K562 (cell line): ENCODE data around the gene SLFN5. TPM values are rescaled to one million over a fixed set of nuclear protein-coding genes. Genes with fewer than 3 reads are reported as not detected.

Experiments used
- ATAC-seq: fragments of 200-7000 bp; cut with Tn5 transposase; 3 replicates; pipeline ENCODE4 v1.9.1; 2020; ENCODE audit warnings: moderate library complexity
- BruUV-seq: library from RNA; stranded (reverse); fragments of 400-500 nt; replicated peaks from 2 replicates; lab custom pipeline; 2021; lab: Mats Ljungman, UMichigan
- CTCF ChIA-PET: fragments of 300-600 bp; formaldehyde crosslinking; extraction: SDS; loops from one replicate; lab custom pipeline; 2021; ENCODE audit warnings: low intra/inter-chr PET ratio; lab: Yijun Ruan, JAX
- POLR2A ChIA-PET: fragments of 300-600, 350-650 bp; sonication (Branson Sonifier 250); formaldehyde crosslinking; extraction: SDS; loops from one replicate; lab custom pipeline; 2021; ENCODE audit warnings: antibody characterized with exemption, inconsistent platforms; lab: Yijun Ruan, JAX
- DNase-seq, 4 experiments: peaks; one replicate each; pipeline versions ENCODE4 v3.0.0 to v3.0.0-alpha.2; 2011 to 2018; ENCODE audit warnings: low spot score in 3 of 4, mixed read lengths in 3 of 4; ENCODE audit errors: extremely low read depth in 1 of 4
- FAIRE-seq: peaks from 2 replicates; lab custom pipeline; 2011; peaks lifted over from hg19 to GRCh38; lab: Jason Lieb, UNC
- H2AFZ ChIP-seq: 2 replicates; pipeline ENCODE4 v1.6.0; 2011; ENCODE audit warnings: low read depth, low read length, control low read depth, inconsistent platforms
- H3K27ac ChIP-seq: fragments of 200-600 bp; 3 replicates; pipeline ENCODE4 v1.8.0; 2011; ENCODE audit warnings: low read depth, mild to moderate bottlenecking, control low read depth, inconsistent platforms, low read length, moderate library complexity, mixed read lengths; ENCODE audit errors: extremely low read depth
- H3K27me3 ChIP-seq, 2 experiments: fragments of 300-600 bp in 1 of 2; 2 replicates in 1 of 2; 3 replicates in 1 of 2; pipeline versions ENCODE4 v1.6.0 to v1.8.0; 2011; ENCODE audit warnings: inconsistent platforms in 2 of 2, low read length in 2 of 2, mild to moderate bottlenecking in 1 of 2, mixed read lengths in 1 of 2, moderate library complexity in 1 of 2; ENCODE audit not compliant: control insufficient read depth in 2 of 2, insufficient read depth in 2 of 2
- H3K36me3 ChIP-seq: fragments of 300-600 bp; 3 replicates; pipeline ENCODE4 v1.8.0; 2011; ENCODE audit warnings: mild to moderate bottlenecking, low read length, inconsistent platforms; ENCODE audit not compliant: control insufficient read depth, insufficient read depth
- H3K4me1 ChIP-seq, 2 experiments: fragments of 200-600 bp in 1 of 2; replicated peaks in 1 of 2; 2 replicates in 1 of 2; 3 replicates in 1 of 2; pipeline versions ENCODE4 v1.5.1 to v1.8.0; 2011; ENCODE audit warnings: inconsistent platforms in 2 of 2, low read length in 2 of 2, mild to moderate bottlenecking in 1 of 2, mixed read lengths in 1 of 2, moderate library complexity in 1 of 2; ENCODE audit not compliant: control insufficient read depth in 2 of 2, insufficient read depth in 2 of 2
- H3K4me2 ChIP-seq: 2 replicates; pipeline ENCODE4 v1.6.1; 2011; ENCODE audit warnings: low read length, control low read depth, inconsistent platforms, mixed read lengths; ENCODE audit not compliant: insufficient read depth
- H3K4me3 ChIP-seq: fragments of 200-600 bp; sonication (generic), shearing (Covaris generic); 2 replicates; pipeline ENCODE4 v1.5.1; 2016; ENCODE audit warnings: control low read depth, inconsistent platforms
- H3K79me2 ChIP-seq: fragments of 200-600 bp; 3 replicates; pipeline ENCODE4 v1.8.0; 2011; ENCODE audit warnings: low read length, inconsistent platforms; ENCODE audit not compliant: control insufficient read depth, insufficient read depth
- H3K9ac ChIP-seq, 2 experiments: 2 replicates each; pipeline versions ENCODE4 v1.6.0 to v1.6.1; 2011; ENCODE audit warnings: low read depth in 2 of 2, low read length in 2 of 2, control low read depth in 1 of 2, inconsistent platforms in 1 of 2, mild to moderate bottlenecking in 1 of 2, mixed read lengths in 1 of 2; ENCODE audit not compliant: insufficient read depth in 1 of 2
- H3K9me1 ChIP-seq: one replicate; pipeline ENCODE4 v1.6.0; 2011; ENCODE audit warnings: inconsistent platforms, mild to moderate bottlenecking, low read length, moderate library complexity; ENCODE audit not compliant: control insufficient read depth, insufficient read depth
- H3K9me3 ChIP-seq: replicated peaks from 2 replicates; pipeline ENCODE4 v1.5.1; 2011; ENCODE audit warnings: low read depth, low read length, inconsistent platforms; ENCODE audit not compliant: control insufficient read depth, insufficient read depth
- H4K20me1 ChIP-seq: replicated peaks from 2 replicates; pipeline ENCODE4 v1.6.1; 2011; ENCODE audit warnings: low read length, inconsistent platforms, mixed read lengths; ENCODE audit not compliant: control insufficient read depth, insufficient read depth
- BCL6 ChIP-seq: fragments of 250-450 bp; sonication (Bioruptor Pico); IDR thresholded peaks from 2 replicates; pipeline ENCODE4 v1.4.0; 2020
- EWSR1 ChIP-seq: fragments of 450-650 bp; IDR thresholded peaks from 2 replicates; pipeline ENCODE4 v1.6.1; 2018; ENCODE audit warnings: borderline replicate concordance, mild to moderate bottlenecking, low read depth, moderate library complexity; ENCODE audit not compliant: partially characterized antibody
- JUND ChIP-seq, 2 experiments: IDR thresholded peaks; 2 replicates in 1 of 2; 3 replicates in 1 of 2; pipeline ENCODE4 v1.6.1; 2011; ENCODE audit warnings: borderline replicate concordance in 2 of 2, low read depth in 2 of 2, low read length in 2 of 2, improper control_type of control experiment in 1 of 2, missing biosample characterization in 1 of 2, missing genetic modification characterization in 1 of 2, missing genetic modification reagents in 1 of 2
- KLF16 ChIP-seq: IDR thresholded peaks from 2 replicates; pipeline ENCODE4 v1.6.1; 2016; ENCODE audit warnings: antibody characterized with exemption
- MAFF ChIP-seq: IDR thresholded peaks from 2 replicates; pipeline ENCODE4 v1.6.1; 2012; ENCODE audit warnings: low read length, improper control_type of control experiment
- RBBP5 ChIP-seq: fragments of 200-600 bp; sonication (generic); IDR thresholded peaks from 2 replicates; pipeline ENCODE4 v1.6.1; 2012; ENCODE audit warnings: borderline replicate concordance, mild to moderate bottlenecking, low read length, control low read depth, inconsistent platforms; ENCODE audit not compliant: insufficient read depth, poor library complexity, severe bottlenecking
- ZBTB1 ChIP-seq: sonication (generic); formaldehyde crosslinking; IDR thresholded peaks from 2 replicates; pipeline ENCODE4 v1.8.1; 2023; ENCODE audit warnings: missing genetic modification reagents, low read depth, mild to moderate bottlenecking, borderline replicate concordance
- WGBS: fragments of 100-300 bp; shearing (Covaris generic); methylation state at CpG from one replicate; pipeline ENCODE4 v1.1.6; 2016; ENCODE audit warnings: low coverage, mixed read lengths; ENCODE audit not compliant: insufficient coverage; ENCODE audit errors: missing lambda C conversion rate; 5-methylcytosine and 5-hydroxymethylcytosine counted together
- in situ Hi-C: fragments of 300-500 bp; cut with MboI; formaldehyde crosslinking; loops from 4 replicates; pipeline ENCODE4 v1.15.0; 2018; ENCODE audit warnings: inconsistent platforms, mixed read lengths
- intact Hi-C: fragments of 100-400 bp; cut with micrococcal nuclease; formaldehyde crosslinking; loops from 2 replicates; pipeline ENCODE4 v1.14.2; 2022
- polyA plus RNA-seq, 8 experiments: library from polyadenylated mRNA; depleted of rRNA in 4 of 8; stranded (reverse) in 5 of 8; unstranded in 3 of 8; fragments of >200 nt; fragmentation: Nextera tagmentation in 2 of 8; fragmentation: Illumina TruSeq in 1 of 8; extraction: Ambion mirVana in 2 of 8; extraction: Trizol in 1 of 8; gene quantifications; 2 replicates each; pipeline versions ENCODE4 v1.2.1 to v1.2.3, GENCODE V29; 2011 to 2014; ENCODE audit warnings: inconsistent platforms in 1 of 8, missing spikeins in 1 of 8
- total RNA-seq, 7 experiments: library from RNA; depleted of rRNA in 6 of 7; stranded (reverse); fragments of >200 nt in 6 of 7; fragmentation: Illumina TruSeq in 2 of 7; extraction: Trizol in 2 of 7; gene quantifications; 2 replicates each; pipeline versions ENCODE4 v1.2.1 to v1.2.3, GENCODE V29; 2011 to 2021; ENCODE audit warnings: low replicate concordance in 1 of 7
- TF ChIP-seq, protein P1 (sequence below): fragments of 250-450 bp; sonication (Bioruptor Pico); IDR thresholded peaks from 2 replicates; pipeline ENCODE4 v1.8.0; 2022; ENCODE audit warnings: moderate library complexity, mild to moderate bottlenecking, inconsistent platforms

SLFN5 gene
- total and polyA plus RNA-seq, 9 of the 15 experiments (the other 6 are each of a cell fraction or from before 2014, with no cell fraction given) = under 0.01 to 0.18 (median 0.04) TPM; not detected in 1

- Histone ChIP-seq H3K27me3 (peaks cover 4 to 23% of the 10 kb centered on the region in 2 experiments; a peak in 3 of 5 replicates), H3K9ac (no peak overlapping the region), H3K36me3 (no peaks in the 10 kb centered on the region), H3K4me1 (peaks cover 3 to 12% of the 10 kb centered on the region in 2 experiments; a peak in 4 of 5 replicates), H3K27ac (no peak overlapping the region), H2AFZ (no peak overlapping the region), H3K9me1 (no peaks in the 10 kb centered on the region), H3K79me2 (no peaks in the 10 kb centered on the region), H3K9me3 (no peaks in the 10 kb centered on the region)
- CTCF ChIA-PET = no interaction called here
- ATAC-seq = no peak
- no TSS peak for BruUV-seq
- WGBS = 30% methylated on average over 19 of the region's 19 CpGs
- POLR2A ChIA-PET = no interaction called here
- no peak for DNase-seq
- no peak for FAIRE-seq
- TF ChIP-seq ZBTB1 (CRISPR knock-in tag) (no peak), JUND (IDR thresholded peaks at IDR 0.05; ENCODE audit: borderline replicate concordance, low read depth, low read length) (no peak), JUND (tag; IDR thresholded peaks at IDR 0.05; ENCODE audit: borderline replicate concordance, low read depth, low read length) (no peak), KLF16 (no peak), MAFF (no peak), BCL6 (CRISPR knock-in tag) (no peak), EWSR1 (no peak), RBBP5 (no peak)
- TF ChIP-seq, protein P1, sequence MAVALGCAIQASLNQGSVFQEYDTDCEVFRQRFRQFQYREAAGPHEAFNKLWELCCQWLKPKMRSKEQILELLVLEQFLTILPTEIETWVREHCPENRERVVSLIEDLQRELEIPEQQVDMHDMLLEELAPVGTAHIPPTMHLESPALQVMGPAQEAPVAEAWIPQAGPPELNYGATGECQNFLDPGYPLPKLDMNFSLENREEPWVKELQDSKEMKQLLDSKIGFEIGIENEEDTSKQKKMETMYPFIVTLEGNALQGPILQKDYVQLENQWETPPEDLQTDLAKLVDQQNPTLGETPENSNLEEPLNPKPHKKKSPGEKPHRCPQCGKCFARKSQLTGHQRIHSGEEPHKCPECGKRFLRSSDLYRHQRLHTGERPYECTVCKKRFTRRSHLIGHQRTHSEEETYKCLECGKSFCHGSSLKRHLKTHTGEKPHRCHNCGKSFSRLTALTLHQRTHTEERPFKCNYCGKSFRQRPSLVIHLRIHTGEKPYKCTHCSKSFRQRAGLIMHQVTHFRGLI = no peak
- TF ChIP-seq, all 486 proteins: peak for 0
- intact Hi-C loops = no loop called here
- Histone ChIP-seq H3K4me3 (no peak overlapping the region), H3K4me2 (no peak overlapping the region), H4K20me1 (no peaks in the 10 kb centered on the region)
- in situ Hi-C loops = no loop called here
Observed at GRCh38 chr17:35241520-35241919, 1.4 kb upstream of the SLFN5 start.
